NCI-H460 (cell line): ENCODE measurements around the gene PLSCR1. TPM values are rescaled to one million over a fixed set of nuclear protein-coding genes. Genes with fewer than 3 reads are reported as not detected.

Experiments
- DNase-seq: peaks from one replicate; pipeline ENCODE4 v3.0.0-alpha.2; 2016; ENCODE audit warnings: low read depth; ENCODE audit errors: extremely low read depth
- polyA plus RNA-seq: library from polyadenylated mRNA; depleted of rRNA; stranded (reverse); fragments of >200 nt; gene quantifications from 2 replicates; pipeline ENCODE4 v1.2.3, GENCODE V29; 2014; cell fraction: nucleus; rRNA removed
- total RNA-seq: library from RNA; depleted of rRNA; stranded (reverse); fragments of >200 nt; shearing (Covaris generic); gene quantifications from 2 replicates; pipeline ENCODE4 v1.2.3, GENCODE V29; 2014; rRNA removed

PLSCR1 gene
- total RNA-seq: 21.1 and 25.0 TPM in 2 replicates
- 30.4 and 57.3 TPM in 2 replicates for polyA plus RNA-seq

GRCh38 chr3:146544002-146544928 lies at the start of gene PLSCR1:
Gene PLSCR1, minus strand, starts transcription at chr3:146544607. Its CDS starts 8,055 bp downstream, at chr3:146536552.
- DNase-seq: peak; percentile 81

GRCh38 chr3:146593776-146594175 lies 49.4 kb upstream of the PLSCR1 start:
- no peak for DNase-seq

GRCh38 chr3:146590521-146590920 lies 46.1 kb upstream of the PLSCR1 start:
- DNase-seq: no peak

GRCh38 chr3:146589899-146590508 lies 45.6 kb upstream of the PLSCR1 start:
- DNase-seq: peak; percentile 43

- DNase-seq: no peak
Measured at GRCh38 chr3:146585156-146585555, 40.7 kb upstream of the PLSCR1 start.

- no peak for DNase-seq
Measured at GRCh38 chr3:146581951-146582467, 37.6 kb upstream of the PLSCR1 start.

- no peak for DNase-seq
Measured at GRCh38 chr3:146581080-146581601, 36.7 kb upstream of the PLSCR1 start.

- peak; percentile 39 for DNase-seq
Measured at GRCh38 chr3:146577662-146578061, 33.3 kb upstream of the PLSCR1 start.

- no peak for DNase-seq
Measured at GRCh38 chr3:146575636-146576035, 31.2 kb upstream of the PLSCR1 start.

GRCh38 chr3:146574173-146574572 lies 29.8 kb upstream of the PLSCR1 start:
- DNase-seq: no peak

GRCh38 chr3:146569314-146569713 lies 24.9 kb upstream of the PLSCR1 start:
- no peak for DNase-seq

GRCh38 chr3:146566138-146566537 lies 21.7 kb upstream of the PLSCR1 start:
- DNase-seq: no peak

- no peak for DNase-seq
Measured at GRCh38 chr3:146561879-146562278, 17.5 kb upstream of the PLSCR1 start.

- DNase-seq: no peak
Measured at GRCh38 chr3:146561463-146561862, 17.1 kb upstream of the PLSCR1 start.

- no peak for DNase-seq
Measured at GRCh38 chr3:146560678-146561077, 16.3 kb upstream of the PLSCR1 start.

GRCh38 chr3:146559388-146559787 lies 15.0 kb upstream of the PLSCR1 start:
- DNase-seq: no peak

- DNase-seq: no peak
Measured at GRCh38 chr3:146558781-146559180, 14.4 kb upstream of the PLSCR1 start.

- no peak for DNase-seq
Measured at GRCh38 chr3:146557745-146558144, 13.3 kb upstream of the PLSCR1 start.

GRCh38 chr3:146555311-146555710 lies 10.9 kb upstream of the PLSCR1 start:
- DNase-seq: no peak

GRCh38 chr3:146554151-146554760 lies 9.8 kb upstream of the PLSCR1 start:
- no peak for DNase-seq
